H1 (cell line): ENCODE measurements around the gene CMC1. TPM values are rescaled to one million over a fixed set of nuclear protein-coding genes. Genes with fewer than 3 reads are reported as not detected.

ENCODE experiments used
- CTCF ChIA-PET: fragments of 300-600 bp; sonication (Branson Sonifier 250); formaldehyde crosslinking; loops from one replicate; lab custom pipeline; 2021; ENCODE audit not compliant: partially characterized antibody; lab: Charles Lee
- POLR2A ChIA-PET: fragments of 300-600 bp; sonication (Branson Sonifier 250); formaldehyde crosslinking; loops from one replicate; lab custom pipeline; 2021; ENCODE audit warnings: inconsistent platforms; ENCODE audit not compliant: partially characterized antibody; lab: Charles Lee
- DNase-seq, 2 experiments: peaks; one replicate each; pipeline versions ENCODE4 v3.0.0 to v3.0.0-alpha.2; 2010 to 2022; ENCODE audit warnings: low spot score in 2 of 2, low read depth in 1 of 2, mixed read lengths in 1 of 2
- FAIRE-seq: peaks from 2 replicates; lab custom pipeline; 2011; peaks lifted over from hg19 to GRCh38; lab: Jason Lieb, UNC
- H2AFZ ChIP-seq: 2 replicates; pipeline ENCODE4 v1.8.1; 2012; ENCODE audit warnings: low read length, inconsistent platforms
- H2AK5ac ChIP-seq: 2 replicates; pipeline ENCODE4 v1.6.1; 2013; ENCODE audit warnings: low read depth, low read length
- H2BK120ac ChIP-seq: replicated peaks from 2 replicates; pipeline ENCODE3; 2013; ENCODE audit warnings: low read depth, low read length, inconsistent platforms
- H2BK12ac ChIP-seq: 2 replicates; pipeline ENCODE4 v1.6.1; 2013; ENCODE audit warnings: low read depth, low read length
- H2BK15ac ChIP-seq: 2 replicates; pipeline ENCODE4 v1.6.1; 2013; ENCODE audit warnings: low read length
- H2BK20ac ChIP-seq: 2 replicates; pipeline ENCODE4 v1.6.1; 2013; ENCODE audit warnings: low read length
- H2BK5ac ChIP-seq: 2 replicates; pipeline ENCODE4 v1.6.1; 2013; ENCODE audit warnings: low read depth, low read length
- H3K14ac ChIP-seq: 2 replicates; pipeline ENCODE4 v1.6.1; 2013; ENCODE audit warnings: inconsistent platforms; ENCODE audit not compliant: insufficient read length
- H3K18ac ChIP-seq: 2 replicates; pipeline ENCODE4 v1.6.1; 2013; ENCODE audit warnings: low read length; ENCODE audit errors: extremely low read depth
- H3K23ac ChIP-seq: 2 replicates; pipeline ENCODE4 v1.6.1; 2013; ENCODE audit warnings: inconsistent platforms; ENCODE audit not compliant: insufficient read length
- H3K23me2 ChIP-seq: 2 replicates; pipeline ENCODE4 v1.6.1; 2013; ENCODE audit warnings: low read depth, low read length
- H3K27ac ChIP-seq: 2 replicates; pipeline ENCODE4 v1.6.1; 2011; ENCODE audit warnings: low read depth, low read length, inconsistent platforms
- H3K27me3 ChIP-seq, 4 experiments: replicated peaks in 1 of 4; 1 replicate in 1 of 4; 2 replicates in 3 of 4; pipeline versions ENCODE4 v1.6.1 to v1.8.1; 2011 to 2013; ENCODE audit warnings: low read length in 3 of 4, mild to moderate bottlenecking in 3 of 4, inconsistent platforms in 2 of 4, mixed read lengths in 2 of 4, moderate library complexity in 1 of 4; ENCODE audit not compliant: control insufficient read depth in 3 of 4, insufficient read depth in 3 of 4; ENCODE audit errors: extremely low read depth in 1 of 4
- H3K36me3 ChIP-seq, 4 experiments: 2 replicates each; pipeline versions ENCODE4 v1.6.1 to v1.8.1; 2011 to 2013; ENCODE audit warnings: mild to moderate bottlenecking in 4 of 4, low read length in 3 of 4, moderate library complexity in 2 of 4, control low read depth in 1 of 4, inconsistent platforms in 1 of 4; ENCODE audit not compliant: insufficient read depth in 4 of 4, control insufficient read depth in 2 of 4
- H3K4ac ChIP-seq: replicated peaks from 2 replicates; pipeline ENCODE3; 2013; ENCODE audit warnings: low read length, low read depth, mixed read lengths, inconsistent platforms; ENCODE audit not compliant: insufficient read length
- H3K4me1 ChIP-seq, 4 experiments: replicated peaks in 1 of 4; 1 replicate in 1 of 4; 2 replicates in 3 of 4; pipeline versions ENCODE4 v1.6.1 to v1.8.1; 2011 to 2013; ENCODE audit warnings: low read length in 3 of 4, inconsistent platforms in 2 of 4, mixed read lengths in 1 of 4; ENCODE audit not compliant: insufficient read depth in 4 of 4, control insufficient read depth in 3 of 4
- H3K4me2 ChIP-seq, 2 experiments: 2 replicates each; pipeline versions ENCODE4 v1.6.1 to v1.8.1; 2011 to 2013; ENCODE audit warnings: low read depth in 2 of 2, low read length in 2 of 2, control low read depth in 1 of 2, inconsistent platforms in 1 of 2, mild to moderate bottlenecking in 1 of 2; ENCODE audit not compliant: insufficient read depth in 1 of 2
- H3K4me3 ChIP-seq, 4 experiments: fragments of 200-600, 300-600 bp in 1 of 4; sonication (generic), shearing (Covaris generic), sonication (Bioruptor Twin) in 1 of 4; 2 replicates each; pipeline versions ENCODE4 v1.5.1 to v1.8.1; 2011 to 2016; ENCODE audit warnings: low read length in 4 of 4, low read depth in 3 of 4, control low read depth in 2 of 4, inconsistent platforms in 2 of 4, mild to moderate bottlenecking in 2 of 4, mixed read lengths in 1 of 4, moderate library complexity in 1 of 4; ENCODE audit not compliant: insufficient read depth in 2 of 4; ENCODE audit errors: extremely low read depth in 1 of 4
- H3K56ac ChIP-seq: replicated peaks from 2 replicates; pipeline ENCODE3; 2013; ENCODE audit warnings: low read depth, mild to moderate bottlenecking, mixed read lengths, low read length, inconsistent platforms; ENCODE audit not compliant: insufficient read length
- H3K79me1 ChIP-seq: 2 replicates; pipeline ENCODE4 v1.6.1; 2013; ENCODE audit warnings: low read depth, low read length, control low read depth
- H3K79me2 ChIP-seq, 2 experiments: 2 replicates each; pipeline versions ENCODE4 v1.6.1 to v1.8.1; 2012 to 2013; ENCODE audit warnings: low read length in 2 of 2, mild to moderate bottlenecking in 2 of 2, inconsistent platforms in 1 of 2; ENCODE audit not compliant: insufficient read depth in 2 of 2, control insufficient read depth in 1 of 2
- H3K9ac ChIP-seq, 4 experiments: replicated peaks in 1 of 4; 1 replicate in 1 of 4; 2 replicates in 3 of 4; pipeline versions ENCODE4 v1.6.1 to v1.8.1; 2011 to 2013; ENCODE audit warnings: low read depth in 3 of 4, low read length in 3 of 4, control low read depth in 2 of 4, mild to moderate bottlenecking in 2 of 4, moderate library complexity in 2 of 4, inconsistent platforms in 1 of 4; ENCODE audit errors: extremely low read depth in 1 of 4
- H3K9me3 ChIP-seq, 2 experiments: 2 replicates each; pipeline versions ENCODE4 v1.6.1 to v1.8.1; 2012 to 2013; ENCODE audit warnings: mild to moderate bottlenecking in 2 of 2, moderate library complexity in 2 of 2, control low read depth in 1 of 2, inconsistent platforms in 1 of 2, low read depth in 1 of 2, low read length in 1 of 2, mixed read lengths in 1 of 2; ENCODE audit not compliant: insufficient read depth in 2 of 2
- H4K20me1 ChIP-seq, 2 experiments: replicated peaks in 1 of 2; 2 replicates each; pipeline versions ENCODE3 to v1.8.1; 2011 to 2013; ENCODE audit warnings: inconsistent platforms in 2 of 2, low read length in 2 of 2, mild to moderate bottlenecking in 1 of 2; ENCODE audit not compliant: insufficient read depth in 2 of 2, control insufficient read depth in 1 of 2
- H4K5ac ChIP-seq: 2 replicates; pipeline ENCODE4 v1.6.1; 2013; ENCODE audit warnings: low read length, low read depth, mixed read lengths, inconsistent platforms; ENCODE audit not compliant: insufficient read length
- H4K8ac ChIP-seq: 2 replicates; pipeline ENCODE4 v1.8.0; 2013; ENCODE audit warnings: mild to moderate bottlenecking, moderate library complexity, low read length, inconsistent platforms; ENCODE audit not compliant: insufficient read depth; ENCODE audit errors: extremely low read depth
- H4K91ac ChIP-seq: replicated peaks from 2 replicates; pipeline ENCODE3; 2013; ENCODE audit warnings: low read length, mixed read lengths, inconsistent platforms; ENCODE audit not compliant: insufficient read length
- CBX5 ChIP-seq: fragments of 300-800, 300-1000 bp; sonication (generic); IDR thresholded peaks from 2 replicates; pipeline ENCODE4 v1.7.1; 2016; ENCODE audit warnings: antibody characterized with exemption, low read length, low read depth
- CHD2 ChIP-seq: IDR thresholded peaks from 2 replicates; pipeline ENCODE4 v1.6.1; 2012; ENCODE audit warnings: low read length, improper control_type of control experiment
- CREB1 ChIP-seq: IDR thresholded peaks from 2 replicates; pipeline ENCODE4 v1.6.1; 2012; ENCODE audit warnings: inconsistent platforms
- PHF8 ChIP-seq: fragments of 200-600 bp; sonication (generic); conservative IDR thresholded peaks from 2 replicates; pipeline ENCODE4 v1.7.1; 2012; ENCODE audit warnings: low read depth, mild to moderate bottlenecking, inconsistent platforms, low read length, moderate library complexity
- POLR2A ChIP-seq, 2 experiments: IDR thresholded peaks; 1 replicate in 1 of 2; 2 replicates in 1 of 2; pipeline ENCODE4 v1.6.1; 2011; ENCODE audit warnings: low read depth in 2 of 2, low read length in 2 of 2, mild to moderate bottlenecking in 2 of 2; ENCODE audit errors: control extremely low read depth in 1 of 2
- RAD21 ChIP-seq, 2 experiments: IDR thresholded peaks in 1 of 2; conservative IDR thresholded peaks in 1 of 2; 2 replicates each; pipeline ENCODE4 v1.6.1; 2011; ENCODE audit warnings: low read depth in 2 of 2, low read length in 2 of 2, improper control_type of control experiment in 1 of 2, inconsistent platforms in 1 of 2, mild to moderate bottlenecking in 1 of 2, moderate library complexity in 1 of 2
- RNF2 ChIP-seq: fragments of 200-900, 300-1000 bp; sonication (generic); IDR thresholded peaks from 2 replicates; pipeline ENCODE4 v1.7.1; 2016; ENCODE audit warnings: borderline replicate concordance, low read depth, mild to moderate bottlenecking, antibody characterized with exemption, low read length; ENCODE audit not compliant: poor library complexity, severe bottlenecking; ENCODE audit errors: missing control alignments
- SP2 ChIP-seq: IDR thresholded peaks from 2 replicates; pipeline ENCODE4 v1.6.1; 2012; ENCODE audit warnings: mild to moderate bottlenecking, low read length, inconsistent platforms
- SP4 ChIP-seq: IDR thresholded peaks from 2 replicates; pipeline ENCODE4 v1.6.1; 2012; ENCODE audit warnings: low read length, inconsistent platforms
- SRF ChIP-seq: IDR thresholded peaks from 2 replicates; pipeline ENCODE4 v1.6.1; 2011; ENCODE audit warnings: mild to moderate bottlenecking, low read depth, low read length, moderate library complexity
- SUZ12 ChIP-seq: fragments of 200-600 bp; sonication (generic); IDR thresholded peaks from 2 replicates; pipeline ENCODE4 v1.6.1; 2012; ENCODE audit warnings: mild to moderate bottlenecking, inconsistent platforms, low read length, moderate library complexity, mixed read lengths
- WGBS, 2 experiments: shearing (Covaris generic) in 1 of 2; methylation state at CpG; one replicate each; pipeline versions ENCODE4 v1.1.6 to v1.1.7; 2013 to 2015; ENCODE audit warnings: low lambda C conversion rate in 2 of 2, mixed read lengths in 2 of 2, inconsistent platforms in 1 of 2, low coverage in 1 of 2, missing lambda C conversion rate in 1 of 2; ENCODE audit not compliant: insufficient replicate concordance in 2 of 2, insufficient coverage in 1 of 2, insufficient read length in 1 of 2; ENCODE audit errors: extremely low coverage in 1 of 2, missing lambda C conversion rate in 1 of 2; 5-methylcytosine and 5-hydroxymethylcytosine counted together
- polyA plus RNA-seq, 7 experiments: library from polyadenylated mRNA; depleted of rRNA in 3 of 7; stranded (reverse) in 5 of 7; unstranded in 2 of 7; fragments of >200 nt in 5 of 7; fragments of 200-250 nt in 2 of 7; gene quantifications; 1 replicate in 5 of 7; 2 replicates in 1 of 7; 4 replicates in 1 of 7; pipeline versions ENCODE4 v1.2.1 to v1.2.3, GENCODE V29; 2011 to 2013; ENCODE audit warnings: missing spikeins in 2 of 7, mixed read lengths in 2 of 7
- total RNA-seq: library from RNA; stranded (reverse); fragmentation: NEBNext Ultra II Directional; extraction: Animal tissue kit (Norgen Biotek cat#: 25700); gene quantifications from 2 replicates; pipeline ENCODE4 v1.2.1, GENCODE V29; 2021

Gene CMC1
- total and polyA plus RNA-seq, 2 of the 8 experiments (the other 6 are each of a cell fraction or from before 2014, with no cell fraction given): 11.4 to 19.4 TPM

GRCh38 chr3:28287046-28287445, 45.6 kb downstream of the CMC1 start:
- no peaks in the 10 kb centered on the region for H3K79me2 ChIP-seq
- H3K4me3 ChIP-seq: no peak overlapping the region
- H3K18ac ChIP-seq: no peak overlapping the region
- no peak overlapping the region for H3K56ac ChIP-seq
- no peak overlapping the region for H3K27ac ChIP-seq
- no peak overlapping the region for H4K5ac ChIP-seq
- H2BK5ac ChIP-seq: no peak overlapping the region
- H3K23me2 ChIP-seq: no peaks in the 10 kb centered on the region
- H2BK15ac ChIP-seq: no peak overlapping the region
- H3K9ac ChIP-seq: no peak overlapping the region
- H2AK5ac ChIP-seq: no peak overlapping the region
- H4K8ac ChIP-seq: no peak overlapping the region
- CTCF ChIA-PET: interaction anchor here (0.7 to 2.2 kb wide), 12 partner anchors 8 to 1286 kb away, joined by 3 to 5 read pairs (median 3); partner anchors contain the start of gene CMC1
- no peak for TF ChIP-seq SRF
- TF ChIP-seq SP2: no peak
- TF ChIP-seq PHF8: no peak
- TF ChIP-seq CREB1: no peak
- no peak for TF ChIP-seq SUZ12
- no peak for TF ChIP-seq CBX5
- TF ChIP-seq CHD2: no peak
- TF ChIP-seq SP4: no peak
- no peak for TF ChIP-seq POLR2A (IDR thresholded peaks at IDR 0.05; ENCODE audit: control extremely low read depth in 1 of 2, low read depth in 2 of 2, low read length in 2 of 2)
- TF ChIP-seq RNF2: no peak
- TF ChIP-seq RAD21 (IDR thresholded peaks at IDR 0.05 in 1 of 2, conservative IDR thresholded peaks at IDR 0.05 in 1 of 2; ENCODE audit: low read depth in 2 of 2, low read length in 2 of 2): no peak
- no peaks in the 10 kb centered on the region for H3K79me1 ChIP-seq
- H3K4me1 ChIP-seq: no peaks in the 10 kb centered on the region
- peaks cover 0 to 6% (median 2%) of the 10 kb centered on the region in 4 experiments; a peak in 5 of 8 replicates for H3K36me3 ChIP-seq
- H3K4ac ChIP-seq: no peak overlapping the region
- DNase-seq (no peak), FAIRE-seq (no peak)
- no peak overlapping the region for H3K14ac ChIP-seq
- H3K4me2 ChIP-seq: no peak overlapping the region
- H3K9me3 ChIP-seq: peaks cover 0 to 4% of the 10 kb centered on the region in 2 experiments; a peak in 1 of 4 replicates
- no peak overlapping the region for H2BK120ac ChIP-seq
- no peak overlapping the region for H2BK20ac ChIP-seq
- no peaks in the 10 kb centered on the region for H4K20me1 ChIP-seq
- POLR2A ChIA-PET: no interaction called here
- H2BK12ac ChIP-seq: no peak overlapping the region
- H3K23ac ChIP-seq: no peak overlapping the region
- H4K91ac ChIP-seq: no peak overlapping the region
- H2AFZ ChIP-seq: no peak overlapping the region
- no peaks in the 10 kb centered on the region for H3K27me3 ChIP-seq
- 83% methylated on average over 2 of the region's 2 CpGs; no CpG with 5 or more reads in 1 of the 2 experiments for WGBS, 2 experiments
